ENCODE measurements around the gene PRKAG2. TPM values are rescaled to one million over a fixed set of nuclear protein-coding genes. Genes with fewer than 3 reads are reported as not detected.

PRKAG2 gene
- total and polyA plus RNA-seq, 2 of the 8 experiments (the other 6 are each of a cell fraction or from before 2014, with no cell fraction given) = 7.5 to 18.1 TPM

DNA sequence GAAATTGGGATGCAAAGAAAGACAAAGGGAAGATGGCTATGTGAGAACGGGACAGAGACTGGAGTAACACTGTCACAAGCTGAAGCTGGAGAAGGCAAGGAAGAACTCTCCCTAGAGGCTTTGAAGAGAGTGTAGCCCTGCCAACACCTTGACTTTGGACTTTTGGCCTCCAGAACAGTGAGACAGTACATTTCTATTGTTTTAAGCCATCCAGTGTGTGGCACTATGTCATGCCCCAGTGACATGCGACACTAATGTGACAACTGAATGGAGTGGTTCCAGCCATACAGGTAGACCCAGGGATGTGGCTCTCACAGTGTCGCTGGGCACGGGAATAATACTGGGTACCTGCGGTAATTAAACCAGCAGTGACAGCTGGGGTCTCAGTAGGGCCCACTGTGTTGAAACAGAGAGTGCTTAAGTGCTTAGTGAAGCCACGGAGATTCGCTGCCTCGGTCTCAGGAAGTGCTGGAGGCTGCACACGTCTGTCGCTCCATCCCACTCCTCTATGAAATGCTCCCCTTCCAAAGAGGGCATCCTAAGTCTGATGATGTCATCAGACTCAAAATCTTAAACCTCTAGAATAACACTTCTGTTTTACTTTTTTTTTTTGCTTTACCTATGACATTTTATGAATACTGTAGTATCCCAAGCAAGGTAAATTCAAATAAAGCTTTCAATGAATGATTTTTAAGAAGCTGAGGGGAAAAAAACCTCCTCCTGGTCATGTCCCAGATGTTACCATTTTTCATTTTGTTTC is 202.6 kb downstream of the PRKAG2 start:
- Histone ChIP-seq H2BK5ac (ENCODE audit: low read depth, low read length) (no peak overlapping the region), H3K9ac (replicated peaks in 1 of 4; ENCODE audit: extremely low read depth in 1 of 4, low read depth in 3 of 4, low read length in 3 of 4) (no peak overlapping the region), H3K14ac (ENCODE audit: insufficient read length) (no peak overlapping the region), H3K27ac (ENCODE audit: low read depth, low read length) (no peak overlapping the region), H4K5ac (ENCODE audit: insufficient read length, low read depth, low read length) (no peak overlapping the region), H3K27me3 (replicated peaks in 1 of 4; ENCODE audit: control insufficient read depth in 3 of 4, extremely low read depth in 1 of 4, insufficient read depth in 3 of 4, low read length in 3 of 4) (no peaks in the 10 kb centered on the region), H3K9me3 (ENCODE audit: insufficient read depth in 2 of 2, low read depth in 1 of 2, low read length in 1 of 2) (no peaks in the 10 kb centered on the region), H2BK15ac (ENCODE audit: low read length) (no peak overlapping the region), H2BK12ac (ENCODE audit: low read depth, low read length) (no peak overlapping the region), H3K56ac (replicated peaks; ENCODE audit: insufficient read length, low read depth, low read length) (no peak overlapping the region), H3K79me1 (ENCODE audit: low read depth, low read length) (no peaks in the 10 kb centered on the region), H4K8ac (ENCODE audit: extremely low read depth, insufficient read depth, low read length) (no peak overlapping the region), H2BK20ac (ENCODE audit: low read length) (no peak overlapping the region), H2AK5ac (ENCODE audit: low read depth, low read length) (no peak overlapping the region), H3K36me3 (ENCODE audit: control insufficient read depth in 2 of 4, insufficient read depth in 4 of 4, low read length in 3 of 4) (no peaks in the 10 kb centered on the region), H4K20me1 (replicated peaks in 1 of 2; ENCODE audit: control insufficient read depth in 1 of 2, insufficient read depth in 2 of 2, low read length in 2 of 2) (no peaks in the 10 kb centered on the region), H4K91ac (replicated peaks; ENCODE audit: insufficient read length, low read length) (no peak overlapping the region), H3K4ac (replicated peaks; ENCODE audit: insufficient read length, low read depth, low read length) (no peak overlapping the region), H3K4me1 (replicated peaks in 1 of 4; ENCODE audit: control insufficient read depth in 3 of 4, insufficient read depth in 4 of 4, low read length in 3 of 4) (peaks cover 0 to 6% (median 2%) of the 10 kb centered on the region in 4 experiments; a peak in 3 of 7 replicates), H3K23me2 (ENCODE audit: low read depth, low read length) (no peaks in the 10 kb centered on the region), H3K4me3 (ENCODE audit: extremely low read depth in 1 of 4, insufficient read depth in 2 of 4, low read depth in 3 of 4, low read length in 4 of 4) (no peak overlapping the region), H2AFZ (ENCODE audit: low read length) (no peak overlapping the region), H2BK120ac (replicated peaks; ENCODE audit: low read depth, low read length) (no peak overlapping the region), H3K4me2 (ENCODE audit: insufficient read depth in 1 of 2, low read depth in 2 of 2, low read length in 2 of 2) (no peak overlapping the region), H3K79me2 (ENCODE audit: control insufficient read depth in 1 of 2, insufficient read depth in 2 of 2, low read length in 2 of 2) (no peaks in the 10 kb centered on the region), H3K18ac (ENCODE audit: extremely low read depth, low read length) (no peak overlapping the region), H3K23ac (ENCODE audit: insufficient read length) (no peak overlapping the region)
- ChIA-PET POLR2A (ENCODE audit: partially characterized antibody) (no interaction called here), CTCF (ENCODE audit: partially characterized antibody) (interaction anchor here (0.6 to 0.9 kb wide), 5 partner anchors 11 to 85 kb away, joined by 3 to 4 read pairs (median 3); no protein-coding TSS in a partner anchor)
- 92% methylated on average over 10 of the region's 10 CpGs; no CpG with 5 or more reads in 1 of the 2 experiments for WGBS, 2 experiments (ENCODE audit: extremely low coverage in 1 of 2, insufficient coverage in 1 of 2, insufficient read length in 1 of 2, insufficient replicate concordance in 2 of 2, low coverage in 1 of 2, low lambda C conversion rate in 2 of 2, missing lambda C conversion rate in 1 of 2)
- no peak for DNase-seq (ENCODE audit: low read depth in 1 of 2, low spot score in 2 of 2)
- FAIRE-seq = no peak
- TF ChIP-seq CHD2 (IDR thresholded peaks at IDR 0.05; ENCODE audit: low read length) (no peak), MAFK (IDR thresholded peaks at IDR 0.05; ENCODE audit: low read depth, low read length) (no peak), RFX5 (IDR thresholded peaks at IDR 0.05; ENCODE audit: borderline replicate concordance, low read depth, low read length) (no peak), EZH2 (IDR thresholded peaks at IDR 0.05; ENCODE audit: low read depth, low read length, severe bottlenecking) (no peak), SP1 (IDR thresholded peaks at IDR 0.05; ENCODE audit: low read depth, low read length) (no peak), YY1 (IDR thresholded peaks at IDR 0.05; ENCODE audit: low read depth, low read length) (no peak), JUND (IDR thresholded peaks at IDR 0.05; ENCODE audit: low read length) (no peak), EP300 (IDR thresholded peaks at IDR 0.05; ENCODE audit: borderline replicate concordance in 1 of 2, low read depth in 2 of 2, low read length in 2 of 2) (no peak), RXRA (IDR thresholded peaks at IDR 0.05; ENCODE audit: insufficient read depth, low read depth, low read length) (no peak)
- TF ChIP-seq, protein P1, sequence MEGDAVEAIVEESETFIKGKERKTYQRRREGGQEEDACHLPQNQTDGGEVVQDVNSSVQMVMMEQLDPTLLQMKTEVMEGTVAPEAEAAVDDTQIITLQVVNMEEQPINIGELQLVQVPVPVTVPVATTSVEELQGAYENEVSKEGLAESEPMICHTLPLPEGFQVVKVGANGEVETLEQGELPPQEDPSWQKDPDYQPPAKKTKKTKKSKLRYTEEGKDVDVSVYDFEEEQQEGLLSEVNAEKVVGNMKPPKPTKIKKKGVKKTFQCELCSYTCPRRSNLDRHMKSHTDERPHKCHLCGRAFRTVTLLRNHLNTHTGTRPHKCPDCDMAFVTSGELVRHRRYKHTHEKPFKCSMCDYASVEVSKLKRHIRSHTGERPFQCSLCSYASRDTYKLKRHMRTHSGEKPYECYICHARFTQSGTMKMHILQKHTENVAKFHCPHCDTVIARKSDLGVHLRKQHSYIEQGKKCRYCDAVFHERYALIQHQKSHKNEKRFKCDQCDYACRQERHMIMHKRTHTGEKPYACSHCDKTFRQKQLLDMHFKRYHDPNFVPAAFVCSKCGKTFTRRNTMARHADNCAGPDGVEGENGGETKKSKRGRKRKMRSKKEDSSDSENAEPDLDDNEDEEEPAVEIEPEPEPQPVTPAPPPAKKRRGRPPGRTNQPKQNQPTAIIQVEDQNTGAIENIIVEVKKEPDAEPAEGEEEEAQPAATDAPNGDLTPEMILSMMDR (IDR thresholded peaks at IDR 0.05; ENCODE audit: control extremely low read depth in 1 of 3, insufficient read depth in 1 of 3, low read depth in 1 of 3, low read length in 3 of 3) = no peak

All from H1 (cell line).